B cell (primary cell): ENCODE results near the gene INAFM2.

Experiments
- CTCF ChIP-seq: fragments of 200-600 bp; IDR thresholded peaks from one replicate; pipeline ENCODE4 v1.8.0; 2022; ENCODE audit warnings: antibody characterized with exemption, mild to moderate bottlenecking
- EZH2 ChIP-seq: IDR thresholded peaks from 2 replicates; pipeline ENCODE4 v1.6.1; 2012; ENCODE audit warnings: borderline replicate concordance, low read depth, mild to moderate bottlenecking, moderate library complexity, low read length; ENCODE audit not compliant: insufficient read depth, poor library complexity, severe bottlenecking

- TF ChIP-seq CTCF = no peak
- no peak for TF ChIP-seq EZH2
Measured at GRCh38 chr15:40301467-40302179, 21.9 kb upstream of the INAFM2 start.
